Right lobe of liver (tissue), 6 donors: ENCODE measurements around the gene AIFM3. TPM values are rescaled to one million over a fixed set of nuclear protein-coding genes. Genes with fewer than 3 reads are reported as not detected.
A peak's percentile ranks its signal among the peaks of the same experiment; 100 is the strongest.

Experiments
- ATAC-seq, 4 donors: fragments of 200-7000 bp; cut with Tn5 transposase; one replicate each; pipeline ENCODE4 v1.9.1; 2020; ENCODE audit warnings: mild to moderate bottlenecking in 4 of 4, moderate library complexity in 4 of 4
- DNase-seq, 3 donors: peaks; one replicate each; pipeline ENCODE4 v3.0.0-alpha.2; 2020
- H3K27ac ChIP-seq, 3 donors: fragments of 200-600 bp; one replicate each; pipeline ENCODE4 v1.8.0; 2022
- H3K27me3 ChIP-seq, 2 donors: fragments of 200-600 bp; one replicate each; pipeline ENCODE4 v1.8.0; 2022
- H3K36me3 ChIP-seq, 4 donors: fragments of 200-600 bp; sonication (generic) in 1 of 4; one replicate each; pipeline versions ENCODE4 v1.5.1 to v1.8.0; 2017 to 2022; ENCODE audit warnings: control low read depth in 1 of 4
- H3K4me1 ChIP-seq, 4 donors: fragments of 200-600 bp; sonication (generic) in 1 of 4; one replicate each; pipeline versions ENCODE4 v1.5.1 to v1.8.0; 2017 to 2022; ENCODE audit warnings: control low read depth in 1 of 4
- H3K4me3 ChIP-seq, 3 donors: fragments of 200-600 bp; one replicate each; pipeline ENCODE4 v1.8.0; 2022
- H3K9me3 ChIP-seq, 4 donors: fragments of 200-600 bp; sonication (generic) in 1 of 4; one replicate each; pipeline versions ENCODE4 v1.5.1 to v1.8.0; 2017 to 2022; ENCODE audit warnings: control low read depth in 1 of 4
- POLR2A ChIP-seq: fragments of 450-650 bp; IDR thresholded peaks from one replicate; pipeline ENCODE4 v1.6.1; 2017; ENCODE audit warnings: antibody characterized with exemption, mild to moderate bottlenecking
- WGBS: methylation state at CpG from one replicate; pipeline ENCODE4 v1.1.6; 2018; ENCODE audit warnings: low coverage, low lambda C conversion rate; ENCODE audit not compliant: insufficient coverage; ENCODE audit errors: missing lambda C conversion rate; 5-methylcytosine and 5-hydroxymethylcytosine counted together
- intact Hi-C, 2 donors: fragments of 100-400 bp; cut with DNase I; formaldehyde crosslinking; loops; one replicate each; pipeline versions ENCODE4 v1.11.2 to v1.14.1; 2022
- total RNA-seq, 6 experiments: library from RNA; depleted of rRNA in 2 of 6; stranded (reverse); fragments of >200 nt in 2 of 6; fragmentation: NEBNext Ultra II Directional in 3 of 6; extraction: Animal tissue kit (Norgen Biotek cat#: 25700) in 3 of 6; gene quantifications; one replicate each; pipeline versions ENCODE4 v1.1.0 to v1.2.4, GENCODE V29; 2016 to 2023
- TF ChIP-seq, protein P1 (sequence below), 4 donors: fragments of 200-600 bp in 3 of 4; fragments of 450-650 bp in 1 of 4; IDR thresholded peaks; one replicate each; pipeline versions ENCODE4 v1.5.1 to v1.8.0; 2016 to 2022; ENCODE audit warnings: antibody characterized with exemption in 4 of 4, mild to moderate bottlenecking in 2 of 4
- donor health status: DM: no; HTN: yes; CAD: no.
- donor health status: DM: no; HTN: no; CAD: no.
- donor health status: DM: no; HTN: no; CAD: no.
- donor health status: DM: no; HTN: yes; CAD: no.
- donor health status: DM: no; HTN: yes; CAD: no.

The AIFM3 gene
- total RNA-seq, 6 experiments from 2014 or later: 0.37 to 1.4 (median 1.0) TPM

DNA sequence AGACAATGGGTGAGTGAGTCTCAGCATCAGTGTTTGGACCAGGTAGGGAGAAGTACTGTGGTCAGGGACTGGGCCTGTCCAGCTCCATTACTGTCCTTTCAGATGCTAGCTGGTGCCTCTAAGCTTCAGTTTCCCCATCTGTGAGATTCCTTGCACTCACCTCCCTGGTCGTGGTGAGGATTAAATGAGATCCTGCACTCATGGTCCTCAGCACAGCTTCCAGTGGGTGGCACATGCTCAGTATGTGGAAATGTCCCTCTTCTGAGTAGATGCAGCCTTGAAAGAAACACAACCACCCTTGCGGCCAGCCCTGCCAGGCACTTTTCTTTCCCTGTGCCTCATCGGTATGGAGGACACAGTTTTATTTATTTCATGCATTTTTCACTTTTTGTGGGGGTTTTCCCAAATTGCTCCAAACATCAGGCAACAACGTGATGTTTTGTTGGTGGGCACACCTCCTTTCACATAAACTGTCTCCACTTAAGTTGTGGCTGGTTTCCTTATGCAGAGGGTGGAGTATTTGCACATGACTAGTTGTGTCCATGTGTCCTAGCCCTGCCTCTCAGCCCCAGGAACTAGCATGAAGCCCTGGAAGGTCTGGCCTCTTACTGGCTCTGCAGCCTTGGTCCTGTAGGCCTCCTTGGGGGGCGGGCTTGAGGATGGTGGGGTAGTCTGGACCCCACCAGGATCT lies 16.2 kb downstream of the AIFM3 start:
- Histone ChIP-seq H3K9me3 (no peaks in the 10 kb centered on the region), H3K27ac (no peak overlapping the region), H3K36me3 (peaks cover 0 to 13% (median 2%) of the 10 kb centered on the region in 4 donors), H3K4me3 (peak overlapping the region; percentile 78 to 97 (median 96)), H3K27me3 (no peaks in the 10 kb centered on the region), H3K4me1 (peaks cover 0 to 24% (median 5%) of the 10 kb centered on the region in 4 donors)
- no peak for TF ChIP-seq POLR2A
- TF ChIP-seq, protein P1, sequence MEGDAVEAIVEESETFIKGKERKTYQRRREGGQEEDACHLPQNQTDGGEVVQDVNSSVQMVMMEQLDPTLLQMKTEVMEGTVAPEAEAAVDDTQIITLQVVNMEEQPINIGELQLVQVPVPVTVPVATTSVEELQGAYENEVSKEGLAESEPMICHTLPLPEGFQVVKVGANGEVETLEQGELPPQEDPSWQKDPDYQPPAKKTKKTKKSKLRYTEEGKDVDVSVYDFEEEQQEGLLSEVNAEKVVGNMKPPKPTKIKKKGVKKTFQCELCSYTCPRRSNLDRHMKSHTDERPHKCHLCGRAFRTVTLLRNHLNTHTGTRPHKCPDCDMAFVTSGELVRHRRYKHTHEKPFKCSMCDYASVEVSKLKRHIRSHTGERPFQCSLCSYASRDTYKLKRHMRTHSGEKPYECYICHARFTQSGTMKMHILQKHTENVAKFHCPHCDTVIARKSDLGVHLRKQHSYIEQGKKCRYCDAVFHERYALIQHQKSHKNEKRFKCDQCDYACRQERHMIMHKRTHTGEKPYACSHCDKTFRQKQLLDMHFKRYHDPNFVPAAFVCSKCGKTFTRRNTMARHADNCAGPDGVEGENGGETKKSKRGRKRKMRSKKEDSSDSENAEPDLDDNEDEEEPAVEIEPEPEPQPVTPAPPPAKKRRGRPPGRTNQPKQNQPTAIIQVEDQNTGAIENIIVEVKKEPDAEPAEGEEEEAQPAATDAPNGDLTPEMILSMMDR (IDR thresholded peaks at IDR 0.05): no peak
- intact Hi-C loops: no loop called here
- no peak for ATAC-seq
- 71% methylated on average over 4 of the region's 5 CpGs for WGBS
- DNase-seq: no peak

DNA sequence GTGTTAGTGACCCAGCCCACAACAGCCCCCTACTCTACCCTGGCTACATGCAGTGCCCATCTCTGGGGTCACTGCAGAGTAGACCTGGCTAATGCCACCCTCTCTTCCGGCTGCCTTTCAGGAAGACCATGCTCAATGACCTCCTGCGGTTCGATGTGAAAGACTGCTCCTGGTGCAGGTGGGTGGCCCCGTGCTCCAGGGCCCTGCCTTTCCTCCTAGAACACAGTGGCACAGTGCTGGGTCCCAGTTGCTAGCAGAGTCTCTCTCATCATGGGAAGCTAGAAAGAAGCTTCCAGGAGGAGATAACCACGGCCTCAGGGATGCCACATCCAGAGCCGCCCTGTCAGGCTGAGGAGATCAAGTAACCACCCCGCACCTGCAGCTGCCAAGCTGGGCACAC lies 18.7 kb downstream of the AIFM3 start:
- DNase-seq (no peak), ATAC-seq (no peak)
- peaks cover 0 to 12% (median 4%) of the 10 kb centered on the region in 4 donors for H3K4me1 ChIP-seq
- no peak overlapping the region for H3K27ac ChIP-seq
- intact Hi-C loops: no loop called here
- no peaks in the 10 kb centered on the region for H3K27me3 ChIP-seq
- no CpG with 5 or more reads among the region's 7 CpGs for WGBS
- H3K36me3 ChIP-seq: peaks cover 0 to 13% (median 2%) of the 10 kb centered on the region in 4 donors
- H3K4me3 ChIP-seq: no peak overlapping the region
- TF ChIP-seq, protein P1 (IDR thresholded peaks at IDR 0.05): no peak
- TF ChIP-seq POLR2A: no peak
- H3K9me3 ChIP-seq: no peaks in the 10 kb centered on the region

DNA sequence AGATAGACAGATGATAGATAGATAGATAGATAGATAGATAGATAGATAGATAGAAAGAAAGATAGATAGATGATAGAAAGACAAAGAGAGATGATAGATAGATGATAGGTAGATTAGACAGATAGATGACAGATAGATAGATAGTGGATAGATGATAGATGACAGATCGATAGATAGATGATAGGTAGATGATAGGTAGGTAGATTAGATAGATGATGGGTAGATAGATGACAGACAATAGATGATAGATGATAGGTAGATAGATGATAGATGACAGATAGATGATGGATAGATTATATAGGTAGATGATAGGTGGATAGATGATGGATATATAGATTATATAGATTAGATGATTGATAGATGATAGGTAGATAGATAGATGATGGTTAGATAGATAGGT lies 19.3 kb downstream of the AIFM3 start:
- H3K27me3 ChIP-seq: no peaks in the 10 kb centered on the region
- 100% methylated on average over 1 of the region's 1 CpG for WGBS
- no peak for TF ChIP-seq POLR2A
- TF ChIP-seq, protein P1 (IDR thresholded peaks at IDR 0.05): no peak
- H3K4me1 ChIP-seq: peaks cover 0 to 6% (median 1%) of the 10 kb centered on the region in 4 donors
- intact Hi-C loops: no loop called here
- ATAC-seq (no peak), DNase-seq (no peak)
- no peak overlapping the region for H3K4me3 ChIP-seq
- no peaks in the 10 kb centered on the region for H3K9me3 ChIP-seq
- H3K36me3 ChIP-seq: peaks cover 0 to 13% (median 2%) of the 10 kb centered on the region in 4 donors
- H3K27ac ChIP-seq: no peak overlapping the region

DNA sequence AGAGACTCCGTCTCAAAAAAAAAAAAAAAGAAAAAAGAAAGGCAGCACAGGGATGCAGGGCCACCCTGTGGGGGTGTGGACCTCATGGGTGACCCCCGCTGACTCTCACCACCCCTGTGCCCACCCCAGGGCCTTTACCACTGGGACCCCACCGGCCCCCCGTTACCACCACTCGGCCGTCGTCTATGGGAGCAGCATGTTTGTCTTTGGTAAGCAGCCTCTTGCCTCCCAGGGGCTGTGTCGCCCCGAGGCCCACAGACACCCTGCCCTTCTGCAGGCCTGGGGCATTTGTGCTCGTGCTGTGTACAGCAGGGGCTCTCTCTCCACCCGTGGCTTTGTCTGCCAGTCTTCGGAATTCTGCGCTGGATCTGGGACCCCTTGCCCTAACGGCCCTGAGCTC lies 20.3 kb downstream of the AIFM3 start:
- Histone ChIP-seq H3K27ac (no peak overlapping the region), H3K4me3 (no peak overlapping the region), H3K27me3 (no peaks in the 10 kb centered on the region), H3K9me3 (no peaks in the 10 kb centered on the region), H3K4me1 (peaks cover 0 to 5% (median 0%) of the 10 kb centered on the region in 4 donors), H3K36me3 (peaks cover 0 to 24% (median 7%) of the 10 kb centered on the region in 4 donors)
- ATAC-seq (no peak), DNase-seq (no peak)
- intact Hi-C loops: no loop called here
- TF ChIP-seq, protein P1 (IDR thresholded peaks at IDR 0.05): no peak
- no peak for TF ChIP-seq POLR2A
- 53% methylated on average over 3 of the region's 14 CpGs for WGBS
